ENCODE results near the gene CTIF.

- TF ChIP-seq CTCF (IDR thresholded peaks at IDR 0.05; ENCODE audit: insufficient read depth, low read length, poor library complexity, severe bottlenecking) = no peak
- no peak for TF ChIP-seq EZH2phosphoT487 (conservative IDR thresholded peaks at IDR 0.05; ENCODE audit: low read length)
Measured at GRCh38 chr18:48848641-48849143, 309.9 kb downstream of the CTIF start.
